Keratinocyte (primary cell): ENCODE results near the gene RRP36. TPM values are rescaled to one million over a fixed set of nuclear protein-coding genes. Genes with fewer than 3 reads are reported as not detected.

Experiments used
- DNase-seq: peaks from one replicate; pipeline ENCODE4 v3.0.0-alpha.2; 2011; ENCODE audit warnings: low read depth, missing footprints, low spot score
- FAIRE-seq: peaks from 2 replicates; lab custom pipeline; 2011; peaks lifted over from hg19 to GRCh38; lab: Jason Lieb, UNC
- H2AFZ ChIP-seq: 2 replicates; pipeline ENCODE4 v1.6.0; 2012; ENCODE audit warnings: low read length, control low read depth, inconsistent platforms; ENCODE audit not compliant: control insufficient read depth
- H3K27ac ChIP-seq: 2 replicates; pipeline ENCODE4 v1.5.1; 2011; ENCODE audit warnings: low read length; ENCODE audit not compliant: control insufficient read depth, insufficient read depth
- H3K27me3 ChIP-seq: 3 replicates; pipeline ENCODE4 v1.6.0; 2011; ENCODE audit warnings: low read length; ENCODE audit not compliant: control insufficient read depth, insufficient read depth; ENCODE audit errors: extremely low read depth
- H3K36me3 ChIP-seq, 2 experiments: 2 replicates in 1 of 2; 3 replicates in 1 of 2; pipeline ENCODE4 v1.5.1; 2011; ENCODE audit warnings: low read length in 2 of 2, mild to moderate bottlenecking in 1 of 2; ENCODE audit not compliant: control insufficient read depth in 2 of 2, insufficient read depth in 2 of 2; ENCODE audit errors: extremely low read depth in 1 of 2
- H3K4me1 ChIP-seq: 3 replicates; pipeline ENCODE4 v1.5.1; 2011; ENCODE audit warnings: low read length; ENCODE audit not compliant: control insufficient read depth, insufficient read depth; ENCODE audit errors: extremely low read depth
- H3K4me2 ChIP-seq: 3 replicates; pipeline ENCODE4 v1.6.0; 2011; ENCODE audit warnings: low read depth, low read length; ENCODE audit not compliant: control insufficient read depth, insufficient read depth; ENCODE audit errors: extremely low read depth
- H3K4me3 ChIP-seq, 3 experiments: fragments of 200-600 bp in 1 of 3; sonication (generic) in 1 of 3; 2 replicates in 2 of 3; 3 replicates in 1 of 3; pipeline ENCODE4 v1.5.1; 2011 to 2016; ENCODE audit warnings: low read length in 3 of 3, mild to moderate bottlenecking in 3 of 3, control low read depth in 2 of 3, inconsistent platforms in 1 of 3, low read depth in 1 of 3, mixed read lengths in 1 of 3, mixed run types in 1 of 3, moderate library complexity in 1 of 3; ENCODE audit not compliant: control insufficient read depth in 2 of 3, insufficient read depth in 2 of 3; ENCODE audit errors: extremely low read depth in 1 of 3
- H3K79me2 ChIP-seq: 2 replicates; pipeline ENCODE4 v1.6.0; 2012; ENCODE audit warnings: low read length; ENCODE audit not compliant: control insufficient read depth, insufficient read depth
- H3K9ac ChIP-seq: 3 replicates; pipeline ENCODE4 v1.6.0; 2011; ENCODE audit warnings: low read length; ENCODE audit not compliant: control insufficient read depth, insufficient read depth; ENCODE audit errors: extremely low read depth
- H3K9me1 ChIP-seq: 3 replicates; pipeline ENCODE4 v1.6.0; 2011; ENCODE audit warnings: low read length; ENCODE audit not compliant: control insufficient read depth, insufficient read depth; ENCODE audit errors: extremely low read depth
- H3K9me3 ChIP-seq: 2 replicates; pipeline ENCODE4 v1.5.1; 2012; ENCODE audit warnings: low read depth, low read length; ENCODE audit not compliant: control insufficient read depth
- H4K20me1 ChIP-seq: 3 replicates; pipeline ENCODE4 v1.6.0; 2011; ENCODE audit warnings: low read length; ENCODE audit not compliant: control insufficient read depth, insufficient read depth; ENCODE audit errors: extremely low read depth
- CTCF ChIP-seq, 3 experiments: IDR thresholded peaks in 1 of 3; conservative IDR thresholded peaks in 1 of 3; optimal IDR thresholded peaks in 1 of 3; 2 replicates in 2 of 3; 3 replicates in 1 of 3; pipeline versions ENCODE3 to v1.5.1; 2011; ENCODE audit warnings: low read length in 3 of 3, mild to moderate bottlenecking in 3 of 3, moderate library complexity in 2 of 3, control low read depth in 1 of 3, inconsistent platforms in 1 of 3; ENCODE audit not compliant: insufficient read depth in 2 of 3; ENCODE audit errors: extremely low read depth in 1 of 3
- EZH2 ChIP-seq: IDR thresholded peaks from one replicate; pipeline ENCODE4 v1.6.1; 2012; ENCODE audit warnings: inconsistent platforms, mild to moderate bottlenecking, low read length, moderate library complexity
- dilution Hi-C: fragments of 300-500 bp; cut with MboI; formaldehyde crosslinking; loops from one replicate; pipeline ENCODE4 v1.7.0; 2020; ENCODE audit warnings: low sequenced_read_pairs; ENCODE audit not compliant: extremely low pct_ligation_motif_present
- polyA plus RNA-seq, 5 experiments: library from polyadenylated mRNA; depleted of rRNA in 3 of 5; stranded (reverse) in 3 of 5; stranded (forward) in 1 of 5; unstranded in 1 of 5; fragments of >200 nt; gene quantifications; 1 replicate in 1 of 5; 2 replicates in 3 of 5; 3 replicates in 1 of 5; pipeline versions ENCODE4 v1.2.1 to v1.2.3, GENCODE V29; 2011 to 2012; ENCODE audit warnings: missing spikeins in 2 of 5, low read depth in 1 of 5, low replicate concordance in 1 of 5

Gene RRP36
- polyA plus RNA-seq, 1 donor (not counting 4 experiments of a cell fraction or from before 2014, with no cell fraction given): 67.5 TPM

DNA sequence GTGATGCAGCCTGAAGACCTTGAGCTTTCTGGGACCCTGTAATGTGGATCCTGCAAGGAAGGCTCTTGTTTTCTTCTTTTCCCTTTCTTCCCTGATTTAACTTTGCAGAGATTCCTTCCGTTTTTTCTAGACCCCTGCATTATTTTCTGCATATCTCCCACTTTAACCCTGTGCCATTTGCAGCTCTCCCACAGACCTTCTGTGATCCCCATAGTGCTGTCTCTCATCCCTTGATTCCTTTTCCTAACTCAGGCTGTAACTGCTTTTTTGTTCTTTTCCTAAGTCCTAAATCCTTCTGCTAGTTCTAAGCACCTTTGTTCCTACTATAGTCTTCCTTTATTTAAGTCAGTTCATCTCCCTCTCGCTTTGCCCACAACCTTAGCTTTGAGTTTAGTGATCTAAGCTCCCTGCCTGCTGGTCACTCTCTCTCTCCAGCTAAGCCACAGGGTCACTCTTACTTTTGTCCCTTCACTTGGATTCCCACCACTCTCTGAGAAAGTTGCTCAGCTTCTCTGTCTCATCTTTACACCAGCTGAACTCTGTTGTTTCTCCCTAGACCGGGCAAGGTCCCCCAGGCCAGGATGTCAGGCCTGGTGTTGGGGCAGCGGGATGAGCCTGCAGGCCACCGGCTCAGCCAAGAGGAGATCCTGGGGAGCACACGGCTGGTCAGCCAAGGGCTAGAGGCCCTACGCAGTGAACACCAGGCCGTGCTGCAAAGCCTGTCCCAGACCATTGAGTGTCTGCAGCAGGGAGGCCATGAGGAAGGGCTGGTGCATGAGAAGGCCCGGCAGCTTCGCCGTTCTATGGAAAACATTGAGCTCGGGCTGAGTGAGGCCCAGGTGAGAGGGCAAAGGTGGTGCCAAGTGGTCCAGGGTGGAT, 39.6 kb downstream of the RRP36 start:
- FAIRE-seq: no peak
- dilution Hi-C loops: no loop called here

DNA sequence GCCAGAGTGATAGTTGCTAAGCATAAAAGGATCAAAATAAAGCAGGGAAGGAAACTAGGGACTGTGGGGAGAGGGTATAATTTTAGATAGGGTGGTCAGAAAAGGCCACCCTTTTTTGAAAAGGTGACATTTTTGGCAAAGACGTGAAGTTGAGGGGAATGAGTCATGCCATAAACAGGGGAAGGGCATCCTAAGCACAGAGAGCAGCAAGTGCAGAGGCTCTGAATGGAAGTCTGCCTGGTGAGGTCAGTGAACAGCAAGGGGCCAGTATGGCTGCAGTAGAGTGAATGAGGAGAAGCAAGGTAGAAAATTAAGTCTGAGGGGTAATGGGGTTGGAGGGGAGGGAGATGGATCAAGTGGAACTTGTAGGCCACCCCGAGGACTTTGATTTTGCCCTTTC, 40.4 kb downstream of the RRP36 start:
- no peak overlapping the region for H3K4me2 ChIP-seq
- no peak for DNase-seq
- dilution Hi-C loops: no loop called here

More for the DNA sequence above, 39.6 kb downstream of the RRP36 start:
- Histone ChIP-seq H3K4me1 (peaks cover 12% of the 10 kb centered on the region), H3K27ac (no peak overlapping the region), H3K4me3 (peak overlapping the region in 1 of 3 experiments; percentile 56), H3K36me3 (peaks cover 5 to 8% of the 10 kb centered on the region in 2 experiments), H4K20me1 (no peaks in the 10 kb centered on the region), H3K9ac (no peak overlapping the region), H3K9me3 (no peaks in the 10 kb centered on the region), H2AFZ (no peak overlapping the region), H3K79me2 (peaks cover 16% of the 10 kb centered on the region), H3K9me1 (no peaks in the 10 kb centered on the region), H3K4me2 (peak overlapping the region; percentile 90), H3K27me3 (no peaks in the 10 kb centered on the region)
- no peak for DNase-seq
- TF ChIP-seq CTCF (optimal IDR thresholded peaks at IDR 0.05 in 1 of 3, IDR thresholded peaks at IDR 0.05 in 1 of 3, conservative IDR thresholded peaks at IDR 0.05 in 1 of 3; ENCODE audit: extremely low read depth in 1 of 3, insufficient read depth in 2 of 3, low read length in 3 of 3) (no peak), EZH2 (no peak)

More for the DNA sequence above, 40.4 kb downstream of the RRP36 start:
- H4K20me1 ChIP-seq: no peaks in the 10 kb centered on the region
- peaks cover 16% of the 10 kb centered on the region for H3K79me2 ChIP-seq
- TF ChIP-seq CTCF (optimal IDR thresholded peaks at IDR 0.05 in 1 of 3, IDR thresholded peaks at IDR 0.05 in 1 of 3, conservative IDR thresholded peaks at IDR 0.05 in 1 of 3; ENCODE audit: extremely low read depth in 1 of 3, insufficient read depth in 2 of 3, low read length in 3 of 3): no peak
- TF ChIP-seq EZH2: no peak
- no peak for FAIRE-seq
- no peaks in the 10 kb centered on the region for H3K27me3 ChIP-seq
- peaks cover 4 to 11% of the 10 kb centered on the region in 2 experiments for H3K36me3 ChIP-seq
- no peak overlapping the region for H3K4me3 ChIP-seq
- H2AFZ ChIP-seq: no peak overlapping the region
- H3K9me1 ChIP-seq: no peaks in the 10 kb centered on the region
- H3K4me1 ChIP-seq: peaks cover 12% of the 10 kb centered on the region
- no peak overlapping the region for H3K27ac ChIP-seq
- no peak overlapping the region for H3K9ac ChIP-seq
- H3K9me3 ChIP-seq: no peaks in the 10 kb centered on the region
